NB4 (cell line): ENCODE measurements around the gene SH3GL3.
A peak's percentile ranks its signal among the peaks of the same experiment; 100 is the strongest.

Experiments used
- DNase-seq: peaks from one replicate; pipeline ENCODE4 v3.0.0; 2010; ENCODE audit warnings: low read depth
- H3K4me3 ChIP-seq: one replicate; pipeline ENCODE4 v1.5.1; 2011; ENCODE audit warnings: mild to moderate bottlenecking, low read depth, low read length, moderate library complexity
- MYC ChIP-seq: IDR thresholded peaks from 2 replicates; pipeline ENCODE4 v1.6.1; 2011; ENCODE audit warnings: low read depth, low read length
- POLR2A ChIP-seq: IDR thresholded peaks from 2 replicates; pipeline ENCODE4 v1.6.1; 2011; ENCODE audit warnings: mild to moderate bottlenecking; ENCODE audit not compliant: insufficient read length; ENCODE audit errors: extremely low read depth
- TF ChIP-seq, protein P1 (sequence below): IDR thresholded peaks from one replicate; pipeline ENCODE4 v1.5.1; 2012; ENCODE audit warnings: low read depth, low read length
- TF ChIP-seq, protein P2 (sequence below): IDR thresholded peaks from 2 replicates; pipeline ENCODE4 v1.6.1; 2011; ENCODE audit warnings: low read depth, low read length

SH3GL3 gene

DNA sequence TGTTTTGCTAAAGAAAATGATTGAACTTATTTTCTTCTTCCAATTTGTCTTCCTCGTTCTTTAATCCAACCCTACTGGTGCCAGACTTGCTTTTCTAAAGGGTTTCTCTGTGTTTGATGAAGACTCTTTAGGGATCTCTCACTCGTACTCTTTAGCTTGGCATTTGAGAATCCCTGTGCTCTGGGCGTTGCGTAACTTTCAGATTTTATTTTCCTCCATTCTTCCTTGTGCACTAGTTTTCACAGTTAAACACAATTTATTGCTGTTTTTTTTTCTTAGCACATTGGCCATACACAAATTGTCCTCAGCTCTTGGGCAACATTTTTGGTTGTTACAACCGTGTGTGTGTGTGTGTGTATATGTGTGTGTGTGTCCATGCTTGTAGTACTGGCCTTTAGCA lies 111.0 kb downstream of the SH3GL3 start:
- no peak for DNase-seq
- TF ChIP-seq, protein P1, sequence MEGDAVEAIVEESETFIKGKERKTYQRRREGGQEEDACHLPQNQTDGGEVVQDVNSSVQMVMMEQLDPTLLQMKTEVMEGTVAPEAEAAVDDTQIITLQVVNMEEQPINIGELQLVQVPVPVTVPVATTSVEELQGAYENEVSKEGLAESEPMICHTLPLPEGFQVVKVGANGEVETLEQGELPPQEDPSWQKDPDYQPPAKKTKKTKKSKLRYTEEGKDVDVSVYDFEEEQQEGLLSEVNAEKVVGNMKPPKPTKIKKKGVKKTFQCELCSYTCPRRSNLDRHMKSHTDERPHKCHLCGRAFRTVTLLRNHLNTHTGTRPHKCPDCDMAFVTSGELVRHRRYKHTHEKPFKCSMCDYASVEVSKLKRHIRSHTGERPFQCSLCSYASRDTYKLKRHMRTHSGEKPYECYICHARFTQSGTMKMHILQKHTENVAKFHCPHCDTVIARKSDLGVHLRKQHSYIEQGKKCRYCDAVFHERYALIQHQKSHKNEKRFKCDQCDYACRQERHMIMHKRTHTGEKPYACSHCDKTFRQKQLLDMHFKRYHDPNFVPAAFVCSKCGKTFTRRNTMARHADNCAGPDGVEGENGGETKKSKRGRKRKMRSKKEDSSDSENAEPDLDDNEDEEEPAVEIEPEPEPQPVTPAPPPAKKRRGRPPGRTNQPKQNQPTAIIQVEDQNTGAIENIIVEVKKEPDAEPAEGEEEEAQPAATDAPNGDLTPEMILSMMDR, result no peak
- TF ChIP-seq POLR2A, result no peak
- TF ChIP-seq, protein P2, sequence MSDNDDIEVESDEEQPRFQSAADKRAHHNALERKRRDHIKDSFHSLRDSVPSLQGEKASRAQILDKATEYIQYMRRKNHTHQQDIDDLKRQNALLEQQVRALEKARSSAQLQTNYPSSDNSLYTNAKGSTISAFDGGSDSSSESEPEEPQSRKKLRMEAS, result no peak
- no peak for TF ChIP-seq MYC

GRCh38 chr15:83559310-83559966 lies 112.3 kb downstream of the SH3GL3 start:
- no peak overlapping the region for H3K4me3 ChIP-seq
- DNase-seq, result peak; percentile 69
- TF ChIP-seq, protein P2, result no peak
- TF ChIP-seq MYC, result no peak
- TF ChIP-seq, protein P1, result peak; percentile 82

More for the DNA sequence above, 111.0 kb downstream of the SH3GL3 start:
- H3K4me3 ChIP-seq, result no peak overlapping the region

DNA sequence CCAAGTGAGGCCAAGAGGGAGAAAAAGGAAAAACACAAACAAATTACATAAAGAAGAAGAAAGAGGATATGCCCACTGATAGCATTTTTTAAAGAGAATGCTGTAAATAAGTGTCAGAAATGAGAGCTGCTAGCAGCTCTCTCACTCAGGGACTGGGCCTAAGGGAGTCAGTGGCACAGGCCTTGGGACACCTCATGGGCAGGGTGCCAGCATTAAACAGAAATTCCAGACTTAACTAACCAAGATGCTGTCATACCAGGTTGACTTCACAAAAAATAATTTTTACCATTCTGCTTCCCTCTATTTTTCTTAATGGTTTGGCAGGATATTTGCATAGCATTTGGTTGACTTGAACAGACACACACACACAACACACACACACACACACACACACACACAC lies 114.5 kb downstream of the SH3GL3 start:
- TF ChIP-seq, protein P2, result no peak
- TF ChIP-seq, protein P1, result no peak
- TF ChIP-seq POLR2A (no peak), MYC (no peak)
- no peak for DNase-seq

DNA sequence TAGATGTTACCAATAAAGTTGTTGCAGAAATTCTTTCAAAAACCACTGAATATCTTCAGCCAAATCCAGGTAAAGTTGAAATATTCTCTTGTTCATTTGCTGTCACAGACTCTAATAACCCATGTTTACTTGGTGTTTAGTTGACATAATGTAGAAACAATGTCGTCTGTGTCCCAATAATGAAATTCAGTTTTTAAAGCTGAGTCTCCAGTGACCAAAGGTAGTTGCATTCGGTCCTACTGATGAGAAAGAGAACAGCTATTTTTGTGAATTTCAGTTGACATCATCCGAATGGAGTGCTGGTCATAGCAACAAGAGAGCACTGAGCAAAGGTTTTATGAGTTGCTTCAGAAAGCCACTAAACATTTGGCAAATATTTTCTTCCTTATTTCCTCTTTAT lies 118.0 kb downstream of the SH3GL3 start:
- TF ChIP-seq POLR2A (no peak), MYC (no peak)
- TF ChIP-seq, protein P1, result no peak
- TF ChIP-seq, protein P2, result no peak
- no peak overlapping the region for H3K4me3 ChIP-seq
- DNase-seq, result no peak

More for the DNA sequence above, 114.5 kb downstream of the SH3GL3 start:
- H3K4me3 ChIP-seq, result no peak overlapping the region

DNA sequence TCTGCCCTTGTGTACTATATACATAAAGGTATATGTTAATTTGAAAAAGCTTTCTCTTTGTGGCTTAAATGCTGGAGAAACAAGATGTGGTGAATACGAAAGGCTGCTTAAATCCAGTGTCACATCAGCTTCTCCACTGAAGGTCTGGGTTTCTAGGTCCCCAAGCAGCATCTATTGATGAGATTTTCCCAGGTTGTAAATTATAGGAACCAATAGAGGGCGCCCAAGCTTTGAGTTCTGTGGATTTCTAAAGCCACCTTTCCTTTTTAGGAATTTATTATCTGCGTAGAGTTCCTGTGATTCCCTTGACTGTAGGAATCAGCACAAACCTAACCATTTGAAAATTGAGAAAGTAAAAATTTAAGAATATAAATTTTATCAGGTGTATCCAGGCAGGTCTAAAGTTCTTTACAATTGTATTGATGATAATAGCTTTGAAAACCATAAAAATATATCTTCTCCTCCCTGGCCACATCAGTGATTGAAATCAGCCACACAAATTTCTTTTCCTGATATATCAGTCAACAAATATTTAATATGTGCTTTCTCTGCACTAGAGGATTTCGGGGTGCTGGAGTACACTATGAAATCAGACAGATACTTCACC lies 118.5 kb downstream of the SH3GL3 start:
- DNase-seq, result peak; percentile 44
- no peak overlapping the region for H3K4me3 ChIP-seq
- no peak for TF ChIP-seq MYC
- TF ChIP-seq, protein P1, result peak; percentile 62

- no peak overlapping the region for H3K4me3 ChIP-seq
- no peak for DNase-seq
- TF ChIP-seq, protein P2, result no peak
- TF ChIP-seq, protein P1, result no peak
- no peak for TF ChIP-seq MYC
- no peak for TF ChIP-seq POLR2A
Observed at GRCh38 chr15:83567318-83567717, 120.2 kb downstream of the SH3GL3 start.
